HEK293 (cell line): ENCODE measurements around the gene NKD1.

Source experiments
- CTCF ChIA-PET: fragments of 350-600 bp; formaldehyde crosslinking; extraction: SDS; loops from one replicate; lab custom pipeline; 2021; ENCODE audit warnings: antibody characterized with exemption; lab: Yijun Ruan, JAX
- POLR2A ChIA-PET: fragments of 300-600 bp; formaldehyde crosslinking; extraction: SDS; loops from one replicate; lab custom pipeline; 2020; ENCODE audit warnings: antibody characterized with exemption, inconsistent platforms; lab: Yijun Ruan, JAX
- H3K27ac ChIP-seq: fragments of 200-500 bp; sonication (Bioruptor generic); 2 replicates; pipeline ENCODE4 v1.5.1; 2014; ENCODE audit warnings: low read depth, low read length, control low read depth, inconsistent platforms; ENCODE audit errors: extremely low read depth
- H3K36me3 ChIP-seq, 2 experiments: fragments of 200-500 bp in 1 of 2; sonication (Bioruptor generic) in 1 of 2; 1 replicate in 1 of 2; 2 replicates in 1 of 2; pipeline ENCODE4 v1.5.1; 2014 to 2017; ENCODE audit warnings: inconsistent platforms in 2 of 2, low read length in 2 of 2; ENCODE audit not compliant: control insufficient read depth in 2 of 2, insufficient read depth in 1 of 2
- H3K4me1 ChIP-seq: fragments of 200-500 bp; sonication (Bioruptor generic); 2 replicates; pipeline ENCODE4 v1.5.1; 2014; ENCODE audit warnings: mild to moderate bottlenecking, low read length, inconsistent platforms; ENCODE audit not compliant: control insufficient read depth, insufficient read depth
- H3K4me3 ChIP-seq: 2 replicates; pipeline ENCODE4 v1.5.1; 2011; ENCODE audit warnings: low read depth, mild to moderate bottlenecking, control low read depth, low read length, moderate library complexity
- H3K9me3 ChIP-seq: fragments of 200-500 bp; sonication (Bioruptor generic); 2 replicates; pipeline ENCODE4 v1.5.1; 2014; ENCODE audit warnings: low read depth, low read length, inconsistent platforms; ENCODE audit not compliant: control insufficient read depth, insufficient read depth
- BCL11A ChIP-seq: fragments of 450-650 bp; formaldehyde crosslinking; IDR thresholded peaks from 2 replicates; pipeline ENCODE4 v1.5.1; 2016; ENCODE audit warnings: low read depth, missing biosample characterization, missing genetic modification characterization
- HOXD13 ChIP-seq: sonication (generic); formaldehyde crosslinking; IDR thresholded peaks from 2 replicates; pipeline ENCODE4 v1.8.0; 2022; ENCODE audit warnings: missing genetic modification reagents, borderline replicate concordance
- KLF17 ChIP-seq: fragments of 450-650 bp; formaldehyde crosslinking; IDR thresholded peaks from 2 replicates; pipeline ENCODE4 v1.5.1; 2016; ENCODE audit warnings: missing biosample characterization, missing genetic modification characterization
- OVOL3 ChIP-seq: fragments of 450-650 bp; formaldehyde crosslinking; IDR thresholded peaks from 2 replicates; pipeline ENCODE4 v1.5.1; 2016; ENCODE audit warnings: missing biosample characterization, missing genetic modification characterization
- PRDM1 ChIP-seq: fragments of 450-650 bp; formaldehyde crosslinking; IDR thresholded peaks from 2 replicates; pipeline ENCODE4; 2016; ENCODE audit warnings: missing biosample characterization, missing genetic modification characterization
- PRDM4 ChIP-seq: fragments of 450-650 bp; formaldehyde crosslinking; IDR thresholded peaks from 2 replicates; pipeline ENCODE4 v1.5.1; 2017; ENCODE audit warnings: missing biosample characterization, missing genetic modification characterization
- TCF7L2 ChIP-seq: IDR thresholded peaks from 2 replicates; pipeline ENCODE4 v1.6.1; 2011; ENCODE audit warnings: low read depth, mild to moderate bottlenecking, inconsistent platforms, low read length, moderate library complexity, borderline replicate concordance
- ZBTB7A ChIP-seq: fragments of 450-650 bp; formaldehyde crosslinking; IDR thresholded peaks from 2 replicates; pipeline ENCODE4 v1.5.1; 2016; ENCODE audit warnings: low read depth, missing biosample characterization, missing genetic modification characterization
- ZBTB8A ChIP-seq: fragments of 450-650 bp; formaldehyde crosslinking; IDR thresholded peaks from 2 replicates; pipeline ENCODE4 v1.5.1; 2016; ENCODE audit warnings: missing biosample characterization, missing genetic modification characterization
- ZNF140 ChIP-seq: fragments of 450-650 bp; formaldehyde crosslinking; IDR thresholded peaks from 2 replicates; pipeline ENCODE4 v1.5.1; 2016; ENCODE audit warnings: missing biosample characterization, missing genetic modification characterization
- ZNF157 ChIP-seq: fragments of 450-650 bp; formaldehyde crosslinking; IDR thresholded peaks from 2 replicates; pipeline ENCODE4 v1.5.1; 2016; ENCODE audit warnings: missing biosample characterization, missing genetic modification characterization
- ZNF175 ChIP-seq: fragments of 450-650 bp; formaldehyde crosslinking; IDR thresholded peaks from 2 replicates; pipeline ENCODE4 v1.5.1; 2016; ENCODE audit warnings: missing biosample characterization, missing genetic modification characterization
- ZNF280D ChIP-seq: fragments of 450-650 bp; formaldehyde crosslinking; IDR thresholded peaks from 2 replicates; pipeline ENCODE4 v1.5.1; 2016; ENCODE audit warnings: missing biosample characterization, missing genetic modification characterization
- ZNF473 ChIP-seq: fragments of 450-650 bp; formaldehyde crosslinking; IDR thresholded peaks from 2 replicates; pipeline ENCODE4 v1.5.1; 2017; ENCODE audit warnings: missing biosample characterization, missing genetic modification characterization
- ZNF521 ChIP-seq: fragments of 450-650 bp; formaldehyde crosslinking; IDR thresholded peaks from 2 replicates; pipeline ENCODE4 v1.5.1; 2017; ENCODE audit warnings: missing biosample characterization, mild to moderate bottlenecking, missing genetic modification characterization
- ZNF555 ChIP-seq: fragments of 450-650 bp; formaldehyde crosslinking; conservative IDR thresholded peaks from 2 replicates; pipeline ENCODE4 v1.5.1; 2017; ENCODE audit warnings: missing biosample characterization, mild to moderate bottlenecking, missing genetic modification characterization, inconsistent platforms
- ZNF596 ChIP-seq: fragments of 450-650 bp; IDR thresholded peaks from 2 replicates; pipeline ENCODE4 v1.5.0; 2018; ENCODE audit warnings: missing biosample characterization, mild to moderate bottlenecking, missing genetic modification characterization, moderate library complexity
- ZNF654 ChIP-seq: fragments of 450-650 bp; formaldehyde crosslinking; IDR thresholded peaks from 2 replicates; pipeline ENCODE4 v1.5.1; 2016; ENCODE audit warnings: low read depth, missing biosample characterization, missing genetic modification characterization
- ZNF776 ChIP-seq: fragments of 450-650 bp; formaldehyde crosslinking; IDR thresholded peaks from 2 replicates; pipeline ENCODE4 v1.5.0; 2017; ENCODE audit warnings: missing biosample characterization, missing genetic modification characterization, borderline replicate concordance
- TF ChIP-seq, protein P1 (sequence below): fragments of 450-650 bp; formaldehyde crosslinking; IDR thresholded peaks from 2 replicates; pipeline ENCODE4 v1.5.1; 2016; ENCODE audit warnings: missing biosample characterization, missing genetic modification characterization, borderline replicate concordance

NKD1 gene

GRCh38 chr16:50531901-50532300, 16.3 kb upstream of the NKD1 start:
- TF ChIP-seq ZNF654 (tag by site-specific recombination) = no peak
- TF ChIP-seq ZNF596 (tag by site-specific recombination) = no peak
- TF ChIP-seq ZNF175 (tag by site-specific recombination) = no peak
- TF ChIP-seq ZNF521 (tag by site-specific recombination) = no peak
- TF ChIP-seq ZNF555 (tag by site-specific recombination) = no peak
- no peak for TF ChIP-seq HOXD13 (CRISPR knock-in tag)
- TF ChIP-seq ZBTB8A (tag by site-specific recombination) = no peak
- no peak for TF ChIP-seq PRDM1 (tag by site-specific recombination)
- no peak for TF ChIP-seq ZNF473 (tag by site-specific recombination)
- TF ChIP-seq ZNF280D (tag by site-specific recombination) = no peak
- TF ChIP-seq BCL11A (tag by site-specific recombination) = no peak
- no peak for TF ChIP-seq TCF7L2
- TF ChIP-seq, protein P1, sequence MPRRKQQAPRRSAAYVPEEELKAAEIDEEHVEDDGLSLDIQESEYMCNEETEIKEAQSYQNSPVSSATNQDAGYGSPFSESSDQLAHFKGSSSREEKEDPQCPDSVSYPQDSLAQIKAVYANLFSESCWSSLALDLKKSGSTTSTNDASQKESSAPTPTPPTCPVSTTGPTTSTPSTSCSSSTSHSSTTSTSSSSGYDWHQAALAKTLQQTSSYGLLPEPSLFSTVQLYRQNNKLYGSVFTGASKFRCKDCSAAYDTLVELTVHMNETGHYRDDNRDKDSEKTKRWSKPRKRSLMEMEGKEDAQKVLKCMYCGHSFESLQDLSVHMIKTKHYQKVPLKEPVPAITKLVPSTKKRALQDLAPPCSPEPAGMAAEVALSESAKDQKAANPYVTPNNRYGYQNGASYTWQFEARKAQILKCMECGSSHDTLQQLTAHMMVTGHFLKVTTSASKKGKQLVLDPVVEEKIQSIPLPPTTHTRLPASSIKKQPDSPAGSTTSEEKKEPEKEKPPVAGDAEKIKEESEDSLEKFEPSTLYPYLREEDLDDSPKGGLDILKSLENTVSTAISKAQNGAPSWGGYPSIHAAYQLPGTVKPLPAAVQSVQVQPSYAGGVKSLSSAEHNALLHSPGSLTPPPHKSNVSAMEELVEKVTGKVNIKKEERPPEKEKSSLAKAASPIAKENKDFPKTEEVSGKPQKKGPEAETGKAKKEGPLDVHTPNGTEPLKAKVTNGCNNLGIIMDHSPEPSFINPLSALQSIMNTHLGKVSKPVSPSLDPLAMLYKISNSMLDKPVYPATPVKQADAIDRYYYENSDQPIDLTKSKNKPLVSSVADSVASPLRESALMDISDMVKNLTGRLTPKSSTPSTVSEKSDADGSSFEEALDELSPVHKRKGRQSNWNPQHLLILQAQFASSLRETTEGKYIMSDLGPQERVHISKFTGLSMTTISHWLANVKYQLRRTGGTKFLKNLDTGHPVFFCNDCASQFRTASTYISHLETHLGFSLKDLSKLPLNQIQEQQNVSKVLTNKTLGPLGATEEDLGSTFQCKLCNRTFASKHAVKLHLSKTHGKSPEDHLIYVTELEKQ (tag by site-specific recombination) = no peak
- TF ChIP-seq ZBTB7A (tag by site-specific recombination) = no peak
- no peak for TF ChIP-seq PRDM4
- TF ChIP-seq ZNF157 (tag by site-specific recombination) = no peak
- TF ChIP-seq OVOL3 = no peak
- TF ChIP-seq ZNF776 (tag by site-specific recombination) = no peak
- no peak for TF ChIP-seq ZNF140 (tag by site-specific recombination)
- no peak for TF ChIP-seq KLF17 (tag by site-specific recombination)
- Histone ChIP-seq H3K36me3 (no peaks in the 10 kb centered on the region), H3K9me3 (no peaks in the 10 kb centered on the region), H3K4me3 (no peak overlapping the region), H3K27ac (no peak overlapping the region), H3K4me1 (no peaks in the 10 kb centered on the region)
- POLR2A ChIA-PET = no interaction called here
- CTCF ChIA-PET = interaction anchor here (0.9 kb wide), 1 partner anchor 11 kb away, joined by 3 read pairs; no protein-coding TSS in a partner anchor
